K562 (cell line): Measurements from ENCODE around the gene IL17RA. TPM values are rescaled to one million over a fixed set of nuclear protein-coding genes. Genes with fewer than 3 reads are reported as not detected.
A peak's percentile ranks its signal among the peaks of the same experiment; 100 is the strongest.

Experiments used
- CXXC5 ChIP-seq: fragments of 250-450 bp; sonication (Bioruptor Pico); IDR thresholded peaks from 2 replicates; pipeline ENCODE4 v1.8.0; 2022; ENCODE audit warnings: inconsistent platforms, mild to moderate bottlenecking, moderate library complexity
- EHMT2 ChIP-seq: fragments of 450-650 bp; IDR thresholded peaks from 2 replicates; pipeline ENCODE4 v1.6.1; 2018; ENCODE audit warnings: antibody characterized with exemption
- HCFC1 ChIP-seq: IDR thresholded peaks from 2 replicates; pipeline ENCODE4 v1.6.1; 2012; ENCODE audit warnings: low read depth, low read length, improper control_type of control experiment
- HIVEP1 ChIP-seq: fragments of 250-450 bp; sonication (Bioruptor Pico); IDR thresholded peaks from 2 replicates; pipeline ENCODE4 v1.4.0; 2020; ENCODE audit warnings: mild to moderate bottlenecking
- MAZ ChIP-seq, 2 experiments: fragments of 450-650 bp in 1 of 2; sonication (generic) in 1 of 2; formaldehyde crosslinking; IDR thresholded peaks in 1 of 2; conservative IDR thresholded peaks in 1 of 2; 2 replicates each; pipeline versions ENCODE4 v1.4.0 to v1.5.0; 2020; ENCODE audit warnings: mild to moderate bottlenecking in 1 of 2, missing genetic modification reagents in 1 of 2
- MCM2 ChIP-seq: fragments of 450-650 bp; IDR thresholded peaks from 2 replicates; pipeline ENCODE4 v1.6.1; 2017; ENCODE audit warnings: low read depth, mild to moderate bottlenecking
- MEIS2 ChIP-seq: fragments of 450-650 bp; IDR thresholded peaks from 2 replicates; pipeline ENCODE4 v1.6.1; 2014; ENCODE audit warnings: mild to moderate bottlenecking; ENCODE audit not compliant: partially characterized antibody
- MIER1 ChIP-seq: fragments of 450-650 bp; IDR thresholded peaks from 2 replicates; pipeline ENCODE4 v1.6.1; 2016; ENCODE audit warnings: antibody characterized with exemption, mild to moderate bottlenecking, low read depth
- PRMT5 ChIP-seq: sonication (generic); formaldehyde crosslinking; IDR thresholded peaks from 2 replicates; pipeline ENCODE4 v1.5.0; 2020; ENCODE audit warnings: missing genetic modification reagents
- SAP30 ChIP-seq: fragments of 200-600 bp; sonication (generic); IDR thresholded peaks from 2 replicates; pipeline ENCODE4 v1.6.1; 2012; ENCODE audit warnings: borderline replicate concordance, low read depth, mild to moderate bottlenecking, moderate library complexity, low read length, control low read depth, inconsistent platforms; ENCODE audit not compliant: insufficient read depth, poor library complexity, severe bottlenecking
- SRSF1 ChIP-seq: fragments of 200-400 bp; formaldehyde crosslinking; IDR thresholded peaks from 2 replicates; pipeline ENCODE4 v1.6.1; 2017; ENCODE audit warnings: mild to moderate bottlenecking, low read depth, low read length, moderate library complexity
- USF2 ChIP-seq: sonication (generic); formaldehyde crosslinking; IDR thresholded peaks from 2 replicates; pipeline ENCODE4 v1.5.0; 2020; ENCODE audit warnings: missing genetic modification reagents
- ZBTB1 ChIP-seq: sonication (generic); formaldehyde crosslinking; IDR thresholded peaks from 2 replicates; pipeline ENCODE4 v1.8.1; 2023; ENCODE audit warnings: missing genetic modification reagents, low read depth, mild to moderate bottlenecking, borderline replicate concordance
- ZBTB2 ChIP-seq: fragments of 450-650 bp; IDR thresholded peaks from 2 replicates; pipeline ENCODE4 v1.6.1; 2016; ENCODE audit warnings: antibody characterized with exemption
- ZNF175 ChIP-seq: fragments of 200-800 bp; sonication (Bioruptor generic); IDR thresholded peaks from 2 replicates; pipeline ENCODE4 v1.6.1; 2016; ENCODE audit warnings: low read depth, mild to moderate bottlenecking, missing genetic modification characterization, missing compliant biosample characterization
- ZNF232 ChIP-seq: sonication (generic); formaldehyde crosslinking; IDR thresholded peaks from 2 replicates; pipeline ENCODE4 v1.8.0; 2022; ENCODE audit warnings: mild to moderate bottlenecking, missing genetic modification reagents
- polyA plus RNA-seq, 8 experiments: library from polyadenylated mRNA; depleted of rRNA in 4 of 8; stranded (reverse) in 5 of 8; unstranded in 3 of 8; fragments of >200 nt; fragmentation: Nextera tagmentation in 2 of 8; fragmentation: Illumina TruSeq in 1 of 8; extraction: Ambion mirVana in 2 of 8; extraction: Trizol in 1 of 8; gene quantifications; 2 replicates each; pipeline versions ENCODE4 v1.2.1 to v1.2.3, GENCODE V29; 2011 to 2014; ENCODE audit warnings: inconsistent platforms in 1 of 8, missing spikeins in 1 of 8
- total RNA-seq, 7 experiments: library from RNA; depleted of rRNA in 6 of 7; stranded (reverse); fragments of >200 nt in 6 of 7; fragmentation: Illumina TruSeq in 2 of 7; extraction: Trizol in 2 of 7; gene quantifications; 2 replicates each; pipeline versions ENCODE4 v1.2.1 to v1.2.3, GENCODE V29; 2011 to 2021; ENCODE audit warnings: low replicate concordance in 1 of 7
- TF ChIP-seq, protein P1 (sequence below), 3 experiments: IDR thresholded peaks in 2 of 3; conservative IDR thresholded peaks in 1 of 3; 2 replicates each; pipeline ENCODE4 v1.5.1; 2011 to 2012; ENCODE audit warnings: low read length in 3 of 3, mild to moderate bottlenecking in 3 of 3, control low read depth in 2 of 3, improper control_type of control experiment in 1 of 3, inconsistent platforms in 1 of 3, low read depth in 1 of 3, mixed read lengths in 1 of 3, moderate library complexity in 1 of 3; ENCODE audit not compliant: insufficient read depth in 2 of 3
- TF ChIP-seq, protein P2 (sequence below), 2 experiments: IDR thresholded peaks; 2 replicates each; pipeline ENCODE4 v1.6.1; 2011; ENCODE audit warnings: borderline replicate concordance in 1 of 2, control low read depth in 1 of 2, low read depth in 1 of 2, low read length in 1 of 2, mild to moderate bottlenecking in 1 of 2, mixed read lengths in 1 of 2, moderate library complexity in 1 of 2; ENCODE audit not compliant: insufficient read depth in 1 of 2, insufficient read length in 1 of 2, poor library complexity in 1 of 2, severe bottlenecking in 1 of 2; ENCODE audit errors: extremely low read depth in 1 of 2
- TF ChIP-seq, protein P3 (sequence below): fragments of 150-350 bp; conservative IDR thresholded peaks from 2 replicates; pipeline ENCODE4 v1.6.1; 2014; ENCODE audit warnings: low read length

IL17RA gene
- total and polyA plus RNA-seq, 9 of the 15 experiments (the other 6 are each of a cell fraction or from before 2014, with no cell fraction given), result 0.17 to 11.8 (median 3.7) TPM

- TF ChIP-seq MCM2, result no peak
- no peak for TF ChIP-seq ZBTB2
- peak; percentile 93 for TF ChIP-seq ZBTB1 (CRISPR knock-in tag)
- no peak for TF ChIP-seq HIVEP1 (CRISPR knock-in tag)
- no peak for TF ChIP-seq MEIS2
- peak; percentile 54; the same call in 1 of the 2 replicates for TF ChIP-seq ZNF232 (CRISPR knock-in tag)
- TF ChIP-seq, protein P1, sequence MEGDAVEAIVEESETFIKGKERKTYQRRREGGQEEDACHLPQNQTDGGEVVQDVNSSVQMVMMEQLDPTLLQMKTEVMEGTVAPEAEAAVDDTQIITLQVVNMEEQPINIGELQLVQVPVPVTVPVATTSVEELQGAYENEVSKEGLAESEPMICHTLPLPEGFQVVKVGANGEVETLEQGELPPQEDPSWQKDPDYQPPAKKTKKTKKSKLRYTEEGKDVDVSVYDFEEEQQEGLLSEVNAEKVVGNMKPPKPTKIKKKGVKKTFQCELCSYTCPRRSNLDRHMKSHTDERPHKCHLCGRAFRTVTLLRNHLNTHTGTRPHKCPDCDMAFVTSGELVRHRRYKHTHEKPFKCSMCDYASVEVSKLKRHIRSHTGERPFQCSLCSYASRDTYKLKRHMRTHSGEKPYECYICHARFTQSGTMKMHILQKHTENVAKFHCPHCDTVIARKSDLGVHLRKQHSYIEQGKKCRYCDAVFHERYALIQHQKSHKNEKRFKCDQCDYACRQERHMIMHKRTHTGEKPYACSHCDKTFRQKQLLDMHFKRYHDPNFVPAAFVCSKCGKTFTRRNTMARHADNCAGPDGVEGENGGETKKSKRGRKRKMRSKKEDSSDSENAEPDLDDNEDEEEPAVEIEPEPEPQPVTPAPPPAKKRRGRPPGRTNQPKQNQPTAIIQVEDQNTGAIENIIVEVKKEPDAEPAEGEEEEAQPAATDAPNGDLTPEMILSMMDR (IDR thresholded peaks at IDR 0.05 in 2 of 3, conservative IDR thresholded peaks at IDR 0.05 in 1 of 3; ENCODE audit: insufficient read depth in 2 of 3, low read depth in 1 of 3, low read length in 3 of 3), result peak in 1 of 3 experiments; percentile 25; a peak in 1 of 6 replicates
- TF ChIP-seq, protein P2, sequence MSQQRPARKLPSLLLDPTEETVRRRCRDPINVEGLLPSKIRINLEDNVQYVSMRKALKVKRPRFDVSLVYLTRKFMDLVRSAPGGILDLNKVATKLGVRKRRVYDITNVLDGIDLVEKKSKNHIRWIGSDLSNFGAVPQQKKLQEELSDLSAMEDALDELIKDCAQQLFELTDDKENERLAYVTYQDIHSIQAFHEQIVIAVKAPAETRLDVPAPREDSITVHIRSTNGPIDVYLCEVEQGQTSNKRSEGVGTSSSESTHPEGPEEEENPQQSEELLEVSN (IDR thresholded peaks at IDR 0.05; ENCODE audit: borderline replicate concordance in 1 of 2, extremely low read depth in 1 of 2, insufficient read depth in 1 of 2, insufficient read length in 1 of 2, low read depth in 1 of 2, low read length in 1 of 2, poor library complexity in 1 of 2, severe bottlenecking in 1 of 2), result peak in 1 of 2 experiments; percentile 18
- TF ChIP-seq, protein P3, sequence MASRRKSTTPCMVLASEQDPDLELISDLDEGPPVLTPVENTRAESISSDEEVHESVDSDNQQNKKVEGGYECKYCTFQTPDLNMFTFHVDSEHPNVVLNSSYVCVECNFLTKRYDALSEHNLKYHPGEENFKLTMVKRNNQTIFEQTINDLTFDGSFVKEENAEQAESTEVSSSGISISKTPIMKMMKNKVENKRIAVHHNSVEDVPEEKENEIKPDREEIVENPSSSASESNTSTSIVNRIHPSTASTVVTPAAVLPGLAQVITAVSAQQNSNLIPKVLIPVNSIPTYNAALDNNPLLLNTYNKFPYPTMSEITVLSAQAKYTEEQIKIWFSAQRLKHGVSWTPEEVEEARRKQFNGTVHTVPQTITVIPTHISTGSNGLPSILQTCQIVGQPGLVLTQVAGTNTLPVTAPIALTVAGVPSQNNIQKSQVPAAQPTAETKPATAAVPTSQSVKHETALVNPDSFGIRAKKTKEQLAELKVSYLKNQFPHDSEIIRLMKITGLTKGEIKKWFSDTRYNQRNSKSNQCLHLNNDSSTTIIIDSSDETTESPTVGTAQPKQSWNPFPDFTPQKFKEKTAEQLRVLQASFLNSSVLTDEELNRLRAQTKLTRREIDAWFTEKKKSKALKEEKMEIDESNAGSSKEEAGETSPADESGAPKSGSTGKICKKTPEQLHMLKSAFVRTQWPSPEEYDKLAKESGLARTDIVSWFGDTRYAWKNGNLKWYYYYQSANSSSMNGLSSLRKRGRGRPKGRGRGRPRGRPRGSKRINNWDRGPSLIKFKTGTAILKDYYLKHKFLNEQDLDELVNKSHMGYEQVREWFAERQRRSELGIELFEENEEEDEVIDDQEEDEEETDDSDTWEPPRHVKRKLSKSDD, result no peak
- peak in 1 of 2 experiments; percentile 25; a peak in 1 of 4 replicates for TF ChIP-seq MAZ (CRISPR knock-in tag; conservative IDR thresholded peaks at IDR 0.05 in 1 of 2, IDR thresholded peaks at IDR 0.05 in 1 of 2)
- no peak for TF ChIP-seq ZNF175 (CRISPR knock-in tag)
- peak; percentile 73 for TF ChIP-seq MIER1
- TF ChIP-seq SAP30, result peak; percentile 79
- TF ChIP-seq SRSF1, result no peak
- TF ChIP-seq CXXC5 (CRISPR knock-in tag), result 0 out of 2 replicates have a peak, but pooled peaks have one; percentile 26
- TF ChIP-seq PRMT5 (CRISPR knock-in tag), result peak; percentile 85; the same call in 1 of the 2 replicates
- 0 out of 2 replicates have a peak, but pooled peaks have one; percentile 5 for TF ChIP-seq HCFC1
- TF ChIP-seq USF2 (CRISPR knock-in tag), result peak; percentile 6; the same call in 1 of the 2 replicates
- peak; percentile 94 for TF ChIP-seq EHMT2
Measured at GRCh38 chr22:17120281-17120680, 35.5 kb downstream of the IL17RA start (continued).
